ENCODE results near the gene ARL1. TPM values are rescaled to one million over a fixed set of nuclear protein-coding genes. Genes with fewer than 3 reads are reported as not detected.

Gene ARL1
- polyA plus RNA-seq (2012; ENCODE audit: insufficient read depth, insufficient read length, low read depth) = 58.1 TPM

GRCh38 chr12:101407436-101408345 lies at the start of gene ARL1:
TSS of gene ARL1 (minus strand) at chr12:101407772. CDS start at chr12:101407645, 127 bp downstream.
- H3K27me3 ChIP-seq = no peaks in the 10 kb centered on the region
- H3K4me1 ChIP-seq = no peaks in the 10 kb centered on the region
- H3K36me3 ChIP-seq = no peaks in the 10 kb centered on the region
- no peaks in the 10 kb centered on the region for H3K9me3 ChIP-seq
- H3K4me3 ChIP-seq (ENCODE audit: low read depth, low read length) = peak within 1 kb of the TSS; percentile 84
- TF ChIP-seq, protein P1, sequence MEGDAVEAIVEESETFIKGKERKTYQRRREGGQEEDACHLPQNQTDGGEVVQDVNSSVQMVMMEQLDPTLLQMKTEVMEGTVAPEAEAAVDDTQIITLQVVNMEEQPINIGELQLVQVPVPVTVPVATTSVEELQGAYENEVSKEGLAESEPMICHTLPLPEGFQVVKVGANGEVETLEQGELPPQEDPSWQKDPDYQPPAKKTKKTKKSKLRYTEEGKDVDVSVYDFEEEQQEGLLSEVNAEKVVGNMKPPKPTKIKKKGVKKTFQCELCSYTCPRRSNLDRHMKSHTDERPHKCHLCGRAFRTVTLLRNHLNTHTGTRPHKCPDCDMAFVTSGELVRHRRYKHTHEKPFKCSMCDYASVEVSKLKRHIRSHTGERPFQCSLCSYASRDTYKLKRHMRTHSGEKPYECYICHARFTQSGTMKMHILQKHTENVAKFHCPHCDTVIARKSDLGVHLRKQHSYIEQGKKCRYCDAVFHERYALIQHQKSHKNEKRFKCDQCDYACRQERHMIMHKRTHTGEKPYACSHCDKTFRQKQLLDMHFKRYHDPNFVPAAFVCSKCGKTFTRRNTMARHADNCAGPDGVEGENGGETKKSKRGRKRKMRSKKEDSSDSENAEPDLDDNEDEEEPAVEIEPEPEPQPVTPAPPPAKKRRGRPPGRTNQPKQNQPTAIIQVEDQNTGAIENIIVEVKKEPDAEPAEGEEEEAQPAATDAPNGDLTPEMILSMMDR (IDR thresholded peaks at IDR 0.05; ENCODE audit: low read depth, low read length) = no peak
- DNase-seq = peak; percentile 86

DNA sequence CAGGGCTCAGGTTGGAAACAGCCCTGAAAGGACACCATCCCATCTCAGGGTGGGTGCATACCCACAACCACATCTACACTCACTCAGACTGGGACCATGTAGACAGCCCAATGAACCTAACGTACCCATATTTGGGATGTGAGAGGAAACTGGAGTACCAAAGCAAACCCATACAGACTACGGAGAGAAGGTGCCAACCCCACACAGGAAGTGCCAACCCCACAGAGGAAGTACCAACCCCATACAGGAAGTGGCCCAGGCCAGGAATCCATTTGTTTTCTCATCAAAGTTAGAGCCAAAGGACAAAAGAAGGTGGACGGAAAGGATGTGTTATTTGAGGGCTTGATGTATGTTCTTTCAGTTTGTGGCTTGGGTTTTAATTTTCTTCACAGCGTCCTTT lies 48.1 kb upstream of the ARL1 start:
- H3K36me3 ChIP-seq = no peaks in the 10 kb centered on the region
- H3K4me1 ChIP-seq = no peaks in the 10 kb centered on the region
- TF ChIP-seq, protein P1 (IDR thresholded peaks at IDR 0.05; ENCODE audit: low read depth, low read length) = no peak
- no peaks in the 10 kb centered on the region for H3K9me3 ChIP-seq
- no peak for DNase-seq
- H3K27me3 ChIP-seq = no peaks in the 10 kb centered on the region
- H3K4me3 ChIP-seq (ENCODE audit: low read depth, low read length) = no peak overlapping the region

DNA sequence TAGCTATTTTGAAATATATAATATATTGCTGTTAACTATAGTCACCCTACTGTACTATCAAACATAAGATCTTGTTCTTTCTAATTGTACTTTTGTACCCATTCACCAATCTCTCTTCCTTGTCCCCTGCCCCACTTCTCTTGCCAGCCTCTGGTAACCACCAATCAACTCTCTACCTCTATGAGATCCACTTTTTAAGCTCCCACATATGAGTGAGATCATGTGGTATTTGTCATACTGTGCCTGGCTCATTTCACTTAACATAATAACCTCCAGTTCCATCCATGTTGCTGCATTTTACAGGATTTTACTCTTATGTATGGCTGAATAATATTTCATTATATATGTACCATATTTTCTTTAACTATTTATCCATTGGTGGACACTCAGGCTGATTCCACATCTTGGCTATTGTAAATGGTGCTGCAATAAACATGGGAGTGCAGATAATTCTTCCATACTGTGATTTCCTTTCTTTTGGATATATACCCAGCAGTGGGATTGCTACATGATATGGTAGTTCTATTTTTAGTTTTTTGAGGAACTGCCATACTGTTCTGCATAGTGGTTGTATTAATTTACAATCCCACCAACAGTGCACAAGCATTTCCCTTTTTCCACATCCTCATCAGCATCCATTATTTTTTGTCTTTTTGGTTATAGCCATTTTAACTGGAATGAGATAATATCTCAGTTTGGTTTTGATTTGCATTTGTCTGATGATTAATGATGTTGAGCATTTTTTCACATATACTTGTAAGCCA lies 34.1 kb upstream of the ARL1 start:
- no peaks in the 10 kb centered on the region for H3K4me1 ChIP-seq
- TF ChIP-seq, protein P1 (IDR thresholded peaks at IDR 0.05; ENCODE audit: low read depth, low read length) = no peak
- no peak for DNase-seq
- no peaks in the 10 kb centered on the region for H3K36me3 ChIP-seq
- H3K4me3 ChIP-seq (ENCODE audit: low read depth, low read length) = no peak overlapping the region
- no peaks in the 10 kb centered on the region for H3K9me3 ChIP-seq
- peaks cover 4% of the 10 kb centered on the region; the same call in 1 of the 2 replicates for H3K27me3 ChIP-seq

DNA sequence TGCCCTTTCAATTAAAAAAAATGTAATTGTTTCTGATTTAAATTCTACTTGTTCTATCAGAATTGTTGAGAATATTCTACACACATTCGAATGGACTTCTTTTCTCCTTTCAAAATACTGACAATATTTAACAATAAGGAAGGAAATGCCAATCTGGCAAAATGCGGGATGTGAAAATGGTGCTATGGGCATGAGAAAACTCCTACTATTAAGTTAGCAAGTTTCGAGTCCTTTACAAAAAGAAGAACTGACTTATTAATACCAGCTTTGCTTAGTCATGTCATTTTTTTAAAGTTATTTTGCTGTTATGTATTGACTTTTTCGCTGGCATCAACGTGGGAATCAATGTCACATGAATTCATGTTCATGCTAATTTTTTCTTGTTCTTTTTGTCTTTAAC lies 31.7 kb upstream of the ARL1 start:
- Histone ChIP-seq H3K9me3 (no peaks in the 10 kb centered on the region), H3K27me3 (peaks cover 4% of the 10 kb centered on the region; the same call in 1 of the 2 replicates), H3K36me3 (no peaks in the 10 kb centered on the region), H3K4me1 (no peaks in the 10 kb centered on the region), H3K4me3 (ENCODE audit: low read depth, low read length) (no peak overlapping the region)
- DNase-seq = no peak
- TF ChIP-seq, protein P1 (IDR thresholded peaks at IDR 0.05; ENCODE audit: low read depth, low read length) = no peak

DNA sequence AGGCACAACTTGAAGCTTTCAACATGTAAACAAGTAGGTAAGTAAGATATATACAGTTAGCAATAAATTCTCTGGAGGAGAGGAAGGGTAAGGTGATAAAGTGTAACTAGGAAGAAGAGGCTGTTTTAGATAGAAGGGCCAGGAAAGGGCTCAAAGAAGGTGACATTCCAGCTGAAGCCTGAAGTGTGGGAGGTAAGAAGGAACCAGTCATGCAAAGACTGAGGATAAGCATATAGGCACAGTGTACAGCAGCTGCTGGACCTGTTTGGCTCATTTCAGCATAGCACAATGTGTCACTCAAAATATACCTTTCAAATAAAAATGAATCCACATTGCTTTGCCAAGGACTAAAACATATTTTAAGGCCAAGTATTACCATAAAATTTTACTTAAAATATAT lies 28.6 kb upstream of the ARL1 start:
- no peaks in the 10 kb centered on the region for H3K9me3 ChIP-seq
- H3K4me3 ChIP-seq (ENCODE audit: low read depth, low read length) = no peak overlapping the region
- TF ChIP-seq, protein P1 (IDR thresholded peaks at IDR 0.05; ENCODE audit: low read depth, low read length) = no peak
- DNase-seq = no peak
- H3K4me1 ChIP-seq = no peaks in the 10 kb centered on the region
- H3K27me3 ChIP-seq = peaks cover 4% of the 10 kb centered on the region; the same call in 1 of the 2 replicates
- H3K36me3 ChIP-seq = no peaks in the 10 kb centered on the region

Data from BE2C (cell line).